Measurements from ENCODE around the gene AKAP6. TPM values are rescaled to one million over a fixed set of nuclear protein-coding genes. Genes with fewer than 3 reads are reported as not detected.

The AKAP6 gene
- total and polyA plus RNA-seq, 4 donors = 0.42 to 3.2 (median 1.7) TPM

GRCh38 chr14:32574269-32574668, 245.2 kb downstream of the AKAP6 start (continued):
- TF ChIP-seq REST (IDR thresholded peaks at IDR 0.05) (peak; percentile 24), FOXA2 (IDR thresholded peaks at IDR 0.05) (no peak), EGR1 (IDR thresholded peaks at IDR 0.05; ENCODE audit: low read depth in 2 of 2) (no peak), RXRA (IDR thresholded peaks at IDR 0.05) (peak in 1 of 2 donors; percentile 59)

GRCh38 chr14:32576088-32576795, 247.1 kb downstream of the AKAP6 start:
- TF ChIP-seq ZBTB33 (IDR thresholded peaks at IDR 0.05) (no peak), FOXA1 (IDR thresholded peaks at IDR 0.05) (no peak), GABPA (IDR thresholded peaks at IDR 0.05 in 1 of 2, conservative IDR thresholded peaks at IDR 0.05 in 1 of 2) (no peak), YY1 (IDR thresholded peaks at IDR 0.05) (no peak), SP1 (IDR thresholded peaks at IDR 0.05) (no peak), REST (IDR thresholded peaks at IDR 0.05) (no peak), RAD21 (IDR thresholded peaks at IDR 0.05) (peak; percentile 97 to 99), HNF4G (IDR thresholded peaks at IDR 0.05) (no peak), EGR1 (IDR thresholded peaks at IDR 0.05; ENCODE audit: low read depth in 2 of 2) (no peak), FOXA2 (IDR thresholded peaks at IDR 0.05) (no peak), HNF4A (conservative IDR thresholded peaks at IDR 0.05) (no peak), NR2F2 (IDR thresholded peaks at IDR 0.05) (no peak)
- TF ChIP-seq, protein P1, sequence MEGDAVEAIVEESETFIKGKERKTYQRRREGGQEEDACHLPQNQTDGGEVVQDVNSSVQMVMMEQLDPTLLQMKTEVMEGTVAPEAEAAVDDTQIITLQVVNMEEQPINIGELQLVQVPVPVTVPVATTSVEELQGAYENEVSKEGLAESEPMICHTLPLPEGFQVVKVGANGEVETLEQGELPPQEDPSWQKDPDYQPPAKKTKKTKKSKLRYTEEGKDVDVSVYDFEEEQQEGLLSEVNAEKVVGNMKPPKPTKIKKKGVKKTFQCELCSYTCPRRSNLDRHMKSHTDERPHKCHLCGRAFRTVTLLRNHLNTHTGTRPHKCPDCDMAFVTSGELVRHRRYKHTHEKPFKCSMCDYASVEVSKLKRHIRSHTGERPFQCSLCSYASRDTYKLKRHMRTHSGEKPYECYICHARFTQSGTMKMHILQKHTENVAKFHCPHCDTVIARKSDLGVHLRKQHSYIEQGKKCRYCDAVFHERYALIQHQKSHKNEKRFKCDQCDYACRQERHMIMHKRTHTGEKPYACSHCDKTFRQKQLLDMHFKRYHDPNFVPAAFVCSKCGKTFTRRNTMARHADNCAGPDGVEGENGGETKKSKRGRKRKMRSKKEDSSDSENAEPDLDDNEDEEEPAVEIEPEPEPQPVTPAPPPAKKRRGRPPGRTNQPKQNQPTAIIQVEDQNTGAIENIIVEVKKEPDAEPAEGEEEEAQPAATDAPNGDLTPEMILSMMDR (IDR thresholded peaks at IDR 0.05; ENCODE audit: low read depth, low read length, missing input control) = peak; percentile 98
- TF ChIP-seq, protein P2, sequence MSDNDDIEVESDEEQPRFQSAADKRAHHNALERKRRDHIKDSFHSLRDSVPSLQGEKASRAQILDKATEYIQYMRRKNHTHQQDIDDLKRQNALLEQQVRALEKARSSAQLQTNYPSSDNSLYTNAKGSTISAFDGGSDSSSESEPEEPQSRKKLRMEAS (IDR thresholded peaks at IDR 0.05) = no peak

More at GRCh38 chr14:32576088-32576795, 247.1 kb downstream of the AKAP6 start:
- Histone ChIP-seq H3K4me3 (ENCODE audit: low read depth in 1 of 3, low read length in 3 of 3) (no peak overlapping the region), H3K9ac (ENCODE audit: low read depth in 1 of 2, low read length in 2 of 2) (no peak overlapping the region), H3K9me3 (ENCODE audit: control insufficient read depth in 4 of 4, low read length in 3 of 4) (no peaks in the 10 kb centered on the region), H3K36me3 (ENCODE audit: control insufficient read depth in 4 of 4, insufficient read depth in 3 of 4, low read depth in 1 of 4, low read length in 3 of 4) (no peaks in the 10 kb centered on the region), H3K27ac (ENCODE audit: low read depth in 1 of 2, low read length in 2 of 2) (no peak overlapping the region), H3K4me1 (ENCODE audit: control insufficient read depth in 4 of 4, insufficient read depth in 4 of 4, low read length in 3 of 4) (peaks cover 1 to 31% (median 25%) of the 10 kb centered on the region in 4 donors), H3K27me3 (ENCODE audit: control insufficient read depth in 4 of 4, insufficient read depth in 4 of 4, low read length in 3 of 4) (no peaks in the 10 kb centered on the region)
- 24% methylated on average over 6 of the region's 6 CpGs for WGBS
- DNase-seq (ENCODE audit: low spot score) = no peak
